Measurements from ENCODE around the gene LEKR1.

LEKR1 gene

DNA sequence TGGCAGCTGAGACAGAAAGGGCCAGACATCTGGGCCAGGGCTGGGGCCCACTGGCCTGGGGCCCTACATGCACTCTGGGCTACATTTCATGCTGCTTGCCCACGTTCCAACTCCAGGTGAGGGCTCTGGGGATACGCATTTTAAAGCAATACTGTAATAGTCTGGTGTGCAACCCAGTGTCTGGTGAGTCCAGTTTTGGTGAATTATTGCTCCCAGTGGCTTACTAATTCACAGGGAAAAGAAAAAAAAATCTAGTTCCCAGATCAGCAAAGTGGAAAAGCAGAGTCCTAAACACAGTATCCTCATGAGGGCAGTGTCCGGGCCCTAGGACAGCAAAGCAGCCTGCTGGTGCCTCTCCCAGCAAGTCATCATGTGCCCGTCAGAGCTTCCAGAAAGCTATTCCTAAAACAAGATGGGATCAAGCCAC, 251.4 kb downstream of the LEKR1 start:
- H3K9ac ChIP-seq (ENCODE audit: insufficient read length), result no peak overlapping the region
- DNase-seq (ENCODE audit: low read depth, low spot score), result no peak
- H3K9me3 ChIP-seq (ENCODE audit: low read depth, low read length), result no peaks in the 10 kb centered on the region
- H3K27ac ChIP-seq, result no peak overlapping the region; the same call in 1 of the 2 replicates
- H3K36me3 ChIP-seq (ENCODE audit: insufficient read depth, low read length), result no peaks in the 10 kb centered on the region
- no peak overlapping the region for H3K4me3 ChIP-seq
- no peak for TF ChIP-seq POLR2AphosphoS5 (IDR thresholded peaks at IDR 0.05; ENCODE audit: borderline replicate concordance, low read depth, low read length)
- no peak for TF ChIP-seq FOXP2 (optimal IDR thresholded peaks at IDR 0.05; ENCODE audit: control extremely low read depth, extremely low read length, insufficient read depth)
- no peak for TF ChIP-seq EZH2 (IDR thresholded peaks at IDR 0.05)

DNA sequence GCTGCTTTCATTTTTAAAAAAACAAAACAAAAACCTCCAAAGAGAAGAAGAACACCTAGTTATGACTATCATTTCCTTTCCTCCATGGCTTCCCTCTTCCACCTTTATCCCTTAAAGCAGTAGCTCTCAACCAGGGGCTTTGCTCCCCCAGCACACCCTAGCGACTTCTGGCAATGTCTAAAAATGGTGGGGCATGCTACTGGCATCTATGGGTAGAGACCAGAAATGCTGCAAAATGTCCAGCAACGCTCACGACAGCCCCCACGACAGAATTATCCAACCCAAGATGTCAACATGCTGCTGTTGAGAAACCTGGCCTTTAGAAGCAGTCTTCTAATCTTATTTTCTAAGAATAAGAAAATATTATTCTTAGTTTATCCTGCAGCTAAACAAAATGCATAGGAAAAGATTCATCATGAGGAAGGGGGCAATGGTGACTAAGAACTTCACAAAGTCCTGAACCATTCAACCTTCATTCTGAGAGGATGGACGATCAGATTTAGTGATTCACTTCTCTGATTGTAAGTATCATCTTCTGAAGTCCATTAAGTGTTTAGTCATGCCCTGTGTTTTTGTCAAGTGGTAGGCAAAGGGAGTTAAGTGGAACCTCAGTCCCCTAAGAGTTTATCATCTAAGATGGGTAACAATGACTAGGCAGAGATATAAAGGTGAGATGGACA, 252.1 kb downstream of the LEKR1 start:
- Histone ChIP-seq H3K4me3 (no peak overlapping the region), H3K9ac (ENCODE audit: insufficient read length) (no peak overlapping the region)
- no peak for DNase-seq (ENCODE audit: low read depth, low spot score)

DNA sequence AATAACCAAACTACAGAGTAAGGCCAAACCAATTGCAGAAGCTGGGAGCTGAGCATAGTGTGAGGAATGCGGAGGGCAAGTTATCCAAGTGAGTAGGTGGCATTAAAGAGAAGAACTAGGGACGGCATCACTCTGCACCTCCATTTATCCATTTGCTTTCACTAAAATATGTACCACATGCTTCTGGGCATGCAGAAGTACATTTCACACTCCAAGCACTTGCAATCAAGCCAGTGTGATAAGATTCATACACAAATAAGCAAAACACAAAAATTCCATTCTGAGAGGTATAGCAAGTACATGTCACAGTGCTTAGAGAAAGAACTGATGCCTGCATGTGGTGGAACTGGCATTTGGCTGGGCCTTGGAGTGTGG, 252.6 kb downstream of the LEKR1 start:
- no peak overlapping the region for H3K4me3 ChIP-seq
- no peak for DNase-seq (ENCODE audit: low read depth, low spot score)
- H3K9me3 ChIP-seq (ENCODE audit: low read depth, low read length), result no peaks in the 10 kb centered on the region
- TF ChIP-seq POLR2AphosphoS5 (IDR thresholded peaks at IDR 0.05; ENCODE audit: borderline replicate concordance, low read depth, low read length) (no peak), FOXP2 (optimal IDR thresholded peaks at IDR 0.05; ENCODE audit: control extremely low read depth, extremely low read length, insufficient read depth) (no peak), EZH2 (IDR thresholded peaks at IDR 0.05) (no peak)
- H3K9ac ChIP-seq (ENCODE audit: insufficient read length), result no peak overlapping the region
- no peaks in the 10 kb centered on the region for H3K36me3 ChIP-seq (ENCODE audit: insufficient read depth, low read length)
- no peak overlapping the region for H3K27ac ChIP-seq

More for the DNA sequence above, 252.1 kb downstream of the LEKR1 start:
- TF ChIP-seq EZH2 (IDR thresholded peaks at IDR 0.05) (no peak), POLR2AphosphoS5 (IDR thresholded peaks at IDR 0.05; ENCODE audit: borderline replicate concordance, low read depth, low read length) (no peak), FOXP2 (optimal IDR thresholded peaks at IDR 0.05; ENCODE audit: control extremely low read depth, extremely low read length, insufficient read depth) (no peak)
- Histone ChIP-seq H3K9me3 (ENCODE audit: low read depth, low read length) (no peaks in the 10 kb centered on the region), H3K36me3 (ENCODE audit: insufficient read depth, low read length) (no peaks in the 10 kb centered on the region), H3K27ac (no peak overlapping the region)

DNA sequence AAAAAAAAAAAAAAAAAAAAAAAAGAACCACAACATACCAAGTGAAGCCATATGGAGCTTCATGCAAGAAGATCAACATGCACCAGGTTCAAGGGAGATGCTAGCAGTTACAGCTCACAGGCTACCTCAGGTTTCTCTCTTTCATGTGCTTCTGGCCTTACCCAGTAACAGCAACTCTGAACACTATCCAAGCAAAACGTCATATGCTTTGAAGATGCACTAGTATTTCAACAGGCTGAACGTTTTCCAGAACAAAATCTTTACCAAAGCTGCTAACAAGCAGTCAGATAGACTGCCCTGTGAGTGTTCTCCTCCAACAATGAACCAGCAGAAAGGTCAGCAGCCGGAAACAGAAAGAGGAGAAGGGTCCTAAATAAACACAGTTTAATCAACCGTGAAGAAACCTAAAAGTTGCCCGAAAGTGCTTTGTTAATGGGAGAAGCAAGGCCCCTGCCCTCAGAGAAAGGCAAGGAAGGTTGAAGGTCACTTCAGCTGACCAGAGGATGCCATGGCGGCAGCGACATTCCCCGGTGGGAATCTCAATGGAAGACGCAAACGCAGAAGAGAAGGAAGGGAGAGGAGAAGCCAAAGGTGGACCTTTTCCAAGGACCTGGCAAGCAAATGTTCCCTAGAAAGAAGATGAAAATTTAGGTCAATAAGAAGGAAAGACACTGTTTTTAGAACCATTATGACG, 253.7 kb downstream of the LEKR1 start:
- Histone ChIP-seq H3K9me3 (ENCODE audit: low read depth, low read length) (no peaks in the 10 kb centered on the region), H3K36me3 (ENCODE audit: insufficient read depth, low read length) (no peaks in the 10 kb centered on the region)
- TF ChIP-seq EZH2 (IDR thresholded peaks at IDR 0.05) (no peak), POLR2AphosphoS5 (IDR thresholded peaks at IDR 0.05; ENCODE audit: borderline replicate concordance, low read depth, low read length) (no peak), FOXP2 (optimal IDR thresholded peaks at IDR 0.05; ENCODE audit: control extremely low read depth, extremely low read length, insufficient read depth) (no peak)

DNA sequence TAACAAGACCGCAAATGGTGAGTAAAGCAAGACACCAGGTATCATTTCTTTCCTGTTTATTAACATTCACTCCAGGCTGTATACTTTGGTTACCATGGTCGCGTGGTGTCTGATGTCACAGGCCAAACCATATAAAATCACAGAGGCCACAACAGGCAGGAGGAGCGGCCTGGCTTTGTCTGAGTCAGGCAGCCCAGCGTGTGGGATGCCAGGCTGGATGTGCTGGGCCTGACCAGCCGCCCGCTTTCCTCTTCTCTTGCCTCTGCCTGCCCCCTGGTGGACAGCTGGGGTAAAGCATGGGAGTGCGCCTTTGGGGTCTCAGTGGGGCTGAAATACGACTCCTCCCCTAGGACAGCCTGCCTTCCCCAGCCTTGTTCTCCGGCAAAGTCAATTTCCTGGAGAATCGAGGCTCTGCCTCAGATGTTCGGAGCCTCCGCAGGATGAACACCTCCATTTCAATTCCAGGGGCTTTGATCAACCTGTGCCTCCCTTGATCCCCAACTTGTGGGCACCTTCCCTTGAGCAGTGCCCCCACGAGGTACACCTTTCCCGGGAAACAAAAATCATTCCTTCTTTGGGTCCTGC, 255.6 kb downstream of the LEKR1 start:
- H3K9me3 ChIP-seq (ENCODE audit: low read depth, low read length), result no peaks in the 10 kb centered on the region
- peak overlapping the region; percentile 34; the same call in 1 of the 2 replicates for H3K4me3 ChIP-seq
- DNase-seq (ENCODE audit: low read depth, low spot score), result no peak
- no peak overlapping the region for H3K27ac ChIP-seq
- peak overlapping the region; percentile 52 for H3K9ac ChIP-seq (ENCODE audit: insufficient read length)
- no peak for TF ChIP-seq POLR2AphosphoS5 (IDR thresholded peaks at IDR 0.05; ENCODE audit: borderline replicate concordance, low read depth, low read length)
- no peak for TF ChIP-seq EZH2 (IDR thresholded peaks at IDR 0.05)
- no peak for TF ChIP-seq FOXP2 (optimal IDR thresholded peaks at IDR 0.05; ENCODE audit: control extremely low read depth, extremely low read length, insufficient read depth)
- no peaks in the 10 kb centered on the region for H3K36me3 ChIP-seq (ENCODE audit: insufficient read depth, low read length)

More for the DNA sequence above, 253.7 kb downstream of the LEKR1 start:
- Histone ChIP-seq H3K9ac (ENCODE audit: insufficient read length) (no peak overlapping the region), H3K27ac (no peak overlapping the region), H3K4me3 (no peak overlapping the region)
- no peak for DNase-seq (ENCODE audit: low read depth, low spot score)

DNA sequence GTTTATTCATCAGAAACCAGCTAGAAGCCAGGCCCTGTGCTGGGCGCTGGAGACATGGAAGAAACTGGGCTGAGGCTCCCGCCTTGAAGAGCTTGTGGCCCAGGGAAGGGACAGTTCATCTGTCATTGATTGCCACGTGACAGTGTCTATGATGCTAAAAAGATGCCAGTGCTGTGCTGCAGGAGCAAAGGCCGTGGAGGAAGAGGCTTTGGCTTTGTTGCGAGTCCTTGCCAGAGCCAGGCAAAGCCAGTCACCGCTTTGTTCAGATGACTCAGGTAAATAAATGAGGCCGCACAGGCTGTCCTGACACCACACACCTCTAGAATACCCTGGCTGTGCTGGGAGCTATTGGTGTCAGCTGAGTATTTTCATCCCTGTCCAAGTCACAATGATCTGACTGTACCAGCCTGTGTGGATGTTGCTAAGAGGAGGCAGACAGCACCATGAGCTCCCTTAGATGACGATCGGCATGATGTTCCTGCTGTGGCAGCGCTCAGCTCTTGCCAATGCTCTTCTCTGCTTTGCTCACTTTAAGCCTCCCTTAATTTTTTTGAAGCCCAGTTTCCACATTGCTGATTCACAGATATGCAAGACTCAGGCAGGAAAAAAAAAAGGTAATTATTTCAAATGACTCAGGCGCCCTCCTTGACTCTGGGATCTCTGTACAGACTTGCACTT, 256.3 kb downstream of the LEKR1 start:
- H3K9ac ChIP-seq (ENCODE audit: insufficient read length), result peak overlapping the region; percentile 34
- H3K4me3 ChIP-seq, result peak overlapping the region; percentile 34; the same call in 1 of the 2 replicates
- H3K36me3 ChIP-seq (ENCODE audit: insufficient read depth, low read length), result no peaks in the 10 kb centered on the region
- DNase-seq (ENCODE audit: low read depth, low spot score), result no peak
- TF ChIP-seq FOXP2 (optimal IDR thresholded peaks at IDR 0.05; ENCODE audit: control extremely low read depth, extremely low read length, insufficient read depth) (no peak), EZH2 (IDR thresholded peaks at IDR 0.05) (no peak), POLR2AphosphoS5 (IDR thresholded peaks at IDR 0.05; ENCODE audit: borderline replicate concordance, low read depth, low read length) (no peak)
- H3K27ac ChIP-seq, result no peak overlapping the region
- H3K9me3 ChIP-seq (ENCODE audit: low read depth, low read length), result no peaks in the 10 kb centered on the region

DNA sequence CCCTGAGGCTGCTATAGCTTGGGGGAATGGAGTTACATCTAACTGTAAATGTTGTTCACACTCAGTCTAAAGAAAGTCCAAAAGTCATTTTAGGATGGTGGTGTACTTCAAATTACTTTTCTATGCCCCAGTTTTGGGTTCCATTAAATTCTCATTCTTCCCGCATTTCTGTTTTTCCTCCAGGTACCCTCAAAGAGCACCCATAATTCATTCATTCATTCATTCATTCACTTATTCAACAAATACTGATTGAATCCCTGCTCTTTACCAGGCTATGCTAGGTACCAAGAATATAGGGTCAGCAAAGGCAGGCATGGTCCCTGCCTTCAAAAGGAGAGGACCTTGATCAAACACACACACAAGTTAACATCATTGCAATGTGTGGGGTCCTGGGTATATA, 257.7 kb downstream of the LEKR1 start:
- no peak for TF ChIP-seq FOXP2 (optimal IDR thresholded peaks at IDR 0.05; ENCODE audit: control extremely low read depth, extremely low read length, insufficient read depth)
- TF ChIP-seq POLR2AphosphoS5 (IDR thresholded peaks at IDR 0.05; ENCODE audit: borderline replicate concordance, low read depth, low read length), result no peak
- no peaks in the 10 kb centered on the region for H3K9me3 ChIP-seq (ENCODE audit: low read depth, low read length)
- DNase-seq (ENCODE audit: low read depth, low spot score), result no peak
- no peak overlapping the region for H3K4me3 ChIP-seq
- H3K9ac ChIP-seq (ENCODE audit: insufficient read length), result no peak overlapping the region
- no peak overlapping the region for H3K27ac ChIP-seq
- H3K36me3 ChIP-seq (ENCODE audit: insufficient read depth, low read length), result no peaks in the 10 kb centered on the region

Measured in SK-N-MC (cell line).